Thyroid gland (tissue), 4 donors: ENCODE results near the gene APC2.

Experiments
- CTCF ChIP-seq, 6 experiments: fragments of 200-600 bp in 3 of 6; fragments of 450-650 bp in 3 of 6; sonication (generic) in 3 of 6; IDR thresholded peaks; one replicate each; pipeline ENCODE4 v1.5.1; 2016 to 2019; ENCODE audit warnings: antibody characterized with exemption in 6 of 6, mild to moderate bottlenecking in 2 of 6, inconsistent platforms in 1 of 6, moderate library complexity in 1 of 6
- POLR2A ChIP-seq, 2 donors: fragments of 450-650 bp; IDR thresholded peaks; one replicate each; pipeline ENCODE4 v1.6.1; 2017; ENCODE audit warnings: antibody characterized with exemption in 2 of 2, mild to moderate bottlenecking in 2 of 2, moderate library complexity in 1 of 2

GRCh38 chr19:1433119-1434039 lies 16.5 kb upstream of the APC2 start:
- TF ChIP-seq CTCF (IDR thresholded peaks at IDR 0.05) (no peak), POLR2A (IDR thresholded peaks at IDR 0.05) (no peak)
